GM18508 (cell line): ENCODE results near the gene NPSR1.
A peak's percentile ranks its signal among the peaks of the same experiment; 100 is the strongest.

ENCODE experiments used
- ATAC-seq: cut with Tn5 transposase; IDR thresholded peaks from one replicate; pipeline ENCODE4 v1.9.1; 2021; ENCODE audit warnings: moderate number of reproducible peaks; ENCODE audit not compliant: insufficient read depth, unreplicated experiment

NPSR1 gene

GRCh38 chr7:34719636-34720035 lies 61.6 kb downstream of the NPSR1 start:
- no peak for ATAC-seq

GRCh38 chr7:34720289-34720688 lies 62.3 kb downstream of the NPSR1 start:
- ATAC-seq = no peak

GRCh38 chr7:34723338-34723737 lies 65.3 kb downstream of the NPSR1 start:
- no peak for ATAC-seq

GRCh38 chr7:34723866-34724490 lies 66.0 kb downstream of the NPSR1 start:
- ATAC-seq = no peak

GRCh38 chr7:34726221-34726620 lies 68.2 kb downstream of the NPSR1 start:
- no peak for ATAC-seq

GRCh38 chr7:34727464-34727995 lies 69.5 kb downstream of the NPSR1 start:
- ATAC-seq = no peak

- no peak for ATAC-seq
These were observed 70.1 kb downstream of the NPSR1 start for GRCh38 chr7:34728156-34728555.

GRCh38 chr7:34734771-34735170 lies 76.8 kb downstream of the NPSR1 start:
- peak; percentile 35 for ATAC-seq

GRCh38 chr7:34735526-34735925 lies 77.5 kb downstream of the NPSR1 start:
- no peak for ATAC-seq

- no peak for ATAC-seq
These were observed 81.8 kb downstream of the NPSR1 start for GRCh38 chr7:34739651-34740300.

GRCh38 chr7:34740840-34741239 lies 82.8 kb downstream of the NPSR1 start:
- ATAC-seq = no peak

GRCh38 chr7:34747176-34747781 lies 89.3 kb downstream of the NPSR1 start:
- ATAC-seq = no peak

GRCh38 chr7:34747867-34748727 lies 90.1 kb downstream of the NPSR1 start:
- no peak for ATAC-seq

GRCh38 chr7:34748728-34749089 lies 90.7 kb downstream of the NPSR1 start:
- ATAC-seq = no peak

- no peak for ATAC-seq
These were observed 91.4 kb downstream of the NPSR1 start for GRCh38 chr7:34749446-34749845.

GRCh38 chr7:34750209-34750608 lies 92.2 kb downstream of the NPSR1 start:
- no peak for ATAC-seq

GRCh38 chr7:34750636-34751035 lies 92.6 kb downstream of the NPSR1 start:
- no peak for ATAC-seq

- no peak for ATAC-seq
These were observed 94.0 kb downstream of the NPSR1 start for GRCh38 chr7:34751725-34752643.

GRCh38 chr7:34752929-34753328 lies 94.9 kb downstream of the NPSR1 start:
- ATAC-seq = peak; percentile 32

GRCh38 chr7:34755008-34755407 lies 97.0 kb downstream of the NPSR1 start:
- ATAC-seq = peak; percentile 33
